ENCODE data around the gene FLAD1.

Gene FLAD1

DNA sequence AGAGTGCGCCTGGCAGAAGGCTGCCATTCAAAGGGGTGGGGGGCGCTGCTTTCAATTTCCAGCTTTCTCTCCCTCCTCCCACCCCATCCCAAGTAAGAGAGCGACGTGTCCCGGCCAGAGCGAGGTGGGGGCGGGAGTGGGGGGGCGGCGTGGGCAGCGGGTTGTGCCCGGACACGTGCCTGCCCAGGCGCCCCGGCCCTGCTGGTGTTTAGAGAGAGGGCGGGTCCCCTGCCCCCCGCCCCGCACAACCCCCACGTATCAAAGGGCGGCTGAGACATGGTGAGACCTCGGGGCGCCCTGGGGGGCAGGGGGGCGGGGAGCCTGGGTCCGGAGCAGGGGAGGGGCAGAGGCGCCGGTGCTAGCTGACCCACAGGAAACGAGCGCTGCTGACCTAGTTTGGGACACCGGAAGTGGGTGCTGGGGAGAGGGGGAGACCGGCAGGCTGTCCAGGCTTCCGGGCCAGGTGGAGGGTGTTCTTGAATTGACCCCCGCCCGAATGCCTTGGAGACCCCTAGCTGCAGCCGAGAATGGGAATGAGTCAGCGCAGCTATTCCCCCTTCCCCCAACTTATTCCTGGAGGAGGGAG, 20.7 kb downstream of the FLAD1 start (continued):
- TF ChIP-seq ZNF76 (tag by site-specific recombination; IDR thresholded peaks at IDR 0.05; ENCODE audit: borderline replicate concordance, low read depth) (no peak), ZSCAN23 (tag by site-specific recombination; IDR thresholded peaks at IDR 0.05) (no peak), ZNF239 (tag by site-specific recombination; IDR thresholded peaks at IDR 0.05) (no peak), SETDB1 (IDR thresholded peaks at IDR 0.05; ENCODE audit: insufficient read length, low read length) (no peak), GLIS1 (tag by site-specific recombination; IDR thresholded peaks at IDR 0.05) (peak; percentile 94), ZNF624 (tag by site-specific recombination; IDR thresholded peaks at IDR 0.05) (no peak), ZNF155 (tag by site-specific recombination; IDR thresholded peaks at IDR 0.05) (no peak), ZNF10 (tag by site-specific recombination; IDR thresholded peaks at IDR 0.05) (no peak), ZNF311 (tag by site-specific recombination; IDR thresholded peaks at IDR 0.05; ENCODE audit: borderline replicate concordance) (no peak), ZEB2 (tag by site-specific recombination; IDR thresholded peaks at IDR 0.05) (no peak), ZNF558 (tag by site-specific recombination; IDR thresholded peaks at IDR 0.05) (no peak), SP2 (tag by site-specific recombination; IDR thresholded peaks at IDR 0.05) (peak; percentile 65), ZNF184 (tag by site-specific recombination; IDR thresholded peaks at IDR 0.05) (no peak), ZNF549 (tag by site-specific recombination; IDR thresholded peaks at IDR 0.05) (no peak), GFI1B (tag by site-specific recombination; IDR thresholded peaks at IDR 0.05) (no peak), ZNF610 (tag by site-specific recombination; IDR thresholded peaks at IDR 0.05; ENCODE audit: borderline replicate concordance) (no peak), ZNF623 (tag by site-specific recombination; IDR thresholded peaks at IDR 0.05) (no peak), ZNF416 (tag by site-specific recombination; IDR thresholded peaks at IDR 0.05) (no peak), ZBTB20 (tag by site-specific recombination; IDR thresholded peaks at IDR 0.05) (no peak), ZNF37A (tag by site-specific recombination; IDR thresholded peaks at IDR 0.05) (no peak), ZNF221 (tag by site-specific recombination; IDR thresholded peaks at IDR 0.05; ENCODE audit: borderline replicate concordance) (no peak)
- TF ChIP-seq, protein P1, sequence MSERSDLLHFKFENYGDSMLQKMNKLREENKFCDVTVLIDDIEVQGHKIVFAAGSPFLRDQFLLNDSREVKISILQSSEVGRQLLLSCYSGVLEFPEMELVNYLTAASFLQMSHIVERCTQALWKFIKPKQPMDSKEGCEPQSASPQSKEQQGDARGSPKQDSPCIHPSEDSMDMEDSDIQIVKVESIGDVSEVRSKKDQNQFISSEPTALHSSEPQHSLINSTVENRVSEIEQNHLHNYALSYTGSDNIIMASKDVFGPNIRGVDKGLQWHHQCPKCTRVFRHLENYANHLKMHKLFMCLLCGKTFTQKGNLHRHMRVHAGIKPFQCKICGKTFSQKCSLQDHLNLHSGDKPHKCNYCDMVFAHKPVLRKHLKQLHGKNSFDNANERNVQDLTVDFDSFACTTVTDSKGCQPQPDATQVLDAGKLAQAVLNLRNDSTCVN (tag by site-specific recombination; optimal IDR thresholded peaks at IDR 0.05) = peak; percentile 27
- TF ChIP-seq, protein P2, sequence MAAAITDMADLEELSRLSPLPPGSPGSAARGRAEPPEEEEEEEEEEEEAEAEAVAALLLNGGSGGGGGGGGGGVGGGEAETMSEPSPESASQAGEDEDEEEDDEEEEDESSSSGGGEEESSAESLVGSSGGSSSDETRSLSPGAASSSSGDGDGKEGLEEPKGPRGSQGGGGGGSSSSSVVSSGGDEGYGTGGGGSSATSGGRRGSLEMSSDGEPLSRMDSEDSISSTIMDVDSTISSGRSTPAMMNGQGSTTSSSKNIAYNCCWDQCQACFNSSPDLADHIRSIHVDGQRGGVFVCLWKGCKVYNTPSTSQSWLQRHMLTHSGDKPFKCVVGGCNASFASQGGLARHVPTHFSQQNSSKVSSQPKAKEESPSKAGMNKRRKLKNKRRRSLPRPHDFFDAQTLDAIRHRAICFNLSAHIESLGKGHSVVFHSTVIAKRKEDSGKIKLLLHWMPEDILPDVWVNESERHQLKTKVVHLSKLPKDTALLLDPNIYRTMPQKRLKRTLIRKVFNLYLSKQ (tag by site-specific recombination; IDR thresholded peaks at IDR 0.05; ENCODE audit: borderline replicate concordance) = no peak
- TF ChIP-seq, protein P3, sequence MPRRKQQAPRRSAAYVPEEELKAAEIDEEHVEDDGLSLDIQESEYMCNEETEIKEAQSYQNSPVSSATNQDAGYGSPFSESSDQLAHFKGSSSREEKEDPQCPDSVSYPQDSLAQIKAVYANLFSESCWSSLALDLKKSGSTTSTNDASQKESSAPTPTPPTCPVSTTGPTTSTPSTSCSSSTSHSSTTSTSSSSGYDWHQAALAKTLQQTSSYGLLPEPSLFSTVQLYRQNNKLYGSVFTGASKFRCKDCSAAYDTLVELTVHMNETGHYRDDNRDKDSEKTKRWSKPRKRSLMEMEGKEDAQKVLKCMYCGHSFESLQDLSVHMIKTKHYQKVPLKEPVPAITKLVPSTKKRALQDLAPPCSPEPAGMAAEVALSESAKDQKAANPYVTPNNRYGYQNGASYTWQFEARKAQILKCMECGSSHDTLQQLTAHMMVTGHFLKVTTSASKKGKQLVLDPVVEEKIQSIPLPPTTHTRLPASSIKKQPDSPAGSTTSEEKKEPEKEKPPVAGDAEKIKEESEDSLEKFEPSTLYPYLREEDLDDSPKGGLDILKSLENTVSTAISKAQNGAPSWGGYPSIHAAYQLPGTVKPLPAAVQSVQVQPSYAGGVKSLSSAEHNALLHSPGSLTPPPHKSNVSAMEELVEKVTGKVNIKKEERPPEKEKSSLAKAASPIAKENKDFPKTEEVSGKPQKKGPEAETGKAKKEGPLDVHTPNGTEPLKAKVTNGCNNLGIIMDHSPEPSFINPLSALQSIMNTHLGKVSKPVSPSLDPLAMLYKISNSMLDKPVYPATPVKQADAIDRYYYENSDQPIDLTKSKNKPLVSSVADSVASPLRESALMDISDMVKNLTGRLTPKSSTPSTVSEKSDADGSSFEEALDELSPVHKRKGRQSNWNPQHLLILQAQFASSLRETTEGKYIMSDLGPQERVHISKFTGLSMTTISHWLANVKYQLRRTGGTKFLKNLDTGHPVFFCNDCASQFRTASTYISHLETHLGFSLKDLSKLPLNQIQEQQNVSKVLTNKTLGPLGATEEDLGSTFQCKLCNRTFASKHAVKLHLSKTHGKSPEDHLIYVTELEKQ (tag by site-specific recombination; IDR thresholded peaks at IDR 0.05; ENCODE audit: borderline replicate concordance) = no peak
- TF ChIP-seq, protein P4, sequence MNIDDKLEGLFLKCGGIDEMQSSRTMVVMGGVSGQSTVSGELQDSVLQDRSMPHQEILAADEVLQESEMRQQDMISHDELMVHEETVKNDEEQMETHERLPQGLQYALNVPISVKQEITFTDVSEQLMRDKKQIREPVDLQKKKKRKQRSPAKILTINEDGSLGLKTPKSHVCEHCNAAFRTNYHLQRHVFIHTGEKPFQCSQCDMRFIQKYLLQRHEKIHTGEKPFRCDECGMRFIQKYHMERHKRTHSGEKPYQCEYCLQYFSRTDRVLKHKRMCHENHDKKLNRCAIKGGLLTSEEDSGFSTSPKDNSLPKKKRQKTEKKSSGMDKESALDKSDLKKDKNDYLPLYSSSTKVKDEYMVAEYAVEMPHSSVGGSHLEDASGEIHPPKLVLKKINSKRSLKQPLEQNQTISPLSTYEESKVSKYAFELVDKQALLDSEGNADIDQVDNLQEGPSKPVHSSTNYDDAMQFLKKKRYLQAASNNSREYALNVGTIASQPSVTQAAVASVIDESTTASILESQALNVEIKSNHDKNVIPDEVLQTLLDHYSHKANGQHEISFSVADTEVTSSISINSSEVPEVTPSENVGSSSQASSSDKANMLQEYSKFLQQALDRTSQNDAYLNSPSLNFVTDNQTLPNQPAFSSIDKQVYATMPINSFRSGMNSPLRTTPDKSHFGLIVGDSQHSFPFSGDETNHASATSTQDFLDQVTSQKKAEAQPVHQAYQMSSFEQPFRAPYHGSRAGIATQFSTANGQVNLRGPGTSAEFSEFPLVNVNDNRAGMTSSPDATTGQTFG (tag by site-specific recombination; IDR thresholded peaks at IDR 0.05; ENCODE audit: borderline replicate concordance) = no peak
- TF ChIP-seq, protein P5, sequence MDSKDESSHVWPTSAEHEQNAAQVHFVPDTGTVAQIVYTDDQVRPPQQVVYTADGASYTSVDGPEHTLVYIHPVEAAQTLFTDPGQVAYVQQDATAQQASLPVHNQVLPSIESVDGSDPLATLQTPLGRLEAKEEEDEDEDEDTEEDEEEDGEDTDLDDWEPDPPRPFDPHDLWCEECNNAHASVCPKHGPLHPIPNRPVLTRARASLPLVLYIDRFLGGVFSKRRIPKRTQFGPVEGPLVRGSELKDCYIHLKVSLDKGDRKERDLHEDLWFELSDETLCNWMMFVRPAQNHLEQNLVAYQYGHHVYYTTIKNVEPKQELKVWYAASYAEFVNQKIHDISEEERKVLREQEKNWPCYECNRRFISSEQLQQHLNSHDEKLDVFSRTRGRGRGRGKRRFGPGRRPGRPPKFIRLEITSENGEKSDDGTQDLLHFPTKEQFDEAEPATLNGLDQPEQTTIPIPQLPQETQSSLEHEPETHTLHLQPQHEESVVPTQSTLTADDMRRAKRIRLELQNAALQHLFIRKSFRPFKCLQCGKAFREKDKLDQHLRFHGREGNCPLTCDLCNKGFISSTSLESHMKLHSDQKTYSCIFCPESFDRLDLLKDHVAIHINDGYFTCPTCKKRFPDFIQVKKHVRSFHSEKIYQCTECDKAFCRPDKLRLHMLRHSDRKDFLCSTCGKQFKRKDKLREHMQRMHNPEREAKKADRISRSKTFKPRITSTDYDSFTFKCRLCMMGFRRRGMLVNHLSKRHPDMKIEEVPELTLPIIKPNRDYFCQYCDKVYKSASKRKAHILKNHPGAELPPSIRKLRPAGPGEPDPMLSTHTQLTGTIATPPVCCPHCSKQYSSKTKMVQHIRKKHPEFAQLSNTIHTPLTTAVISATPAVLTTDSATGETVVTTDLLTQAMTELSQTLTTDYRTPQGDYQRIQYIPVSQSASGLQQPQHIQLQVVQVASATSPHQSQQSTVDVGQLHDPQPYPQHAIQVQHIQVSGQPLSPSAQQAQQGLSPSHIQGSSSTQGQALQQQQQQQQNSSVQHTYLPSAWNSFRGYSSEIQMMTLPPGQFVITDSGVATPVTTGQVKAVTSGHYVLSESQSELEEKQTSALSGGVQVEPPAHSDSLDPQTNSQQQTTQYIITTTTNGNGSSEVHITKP (tag by site-specific recombination; IDR thresholded peaks at IDR 0.05) = peak; percentile 92

Data from HEK293 (cell line).